NOMO-1 treated with DMSO at 0.1 percent for 48 hours (cell line): ENCODE measurements around the gene SMIM44.
A peak's percentile ranks its signal among the peaks of the same experiment; 100 is the strongest.
"Not testable (repeated sequence)": the region's sequence is repeated elsewhere in the genome, so short reads cannot be mapped to it uniquely, and the experiment has no call there.

Experiments used
- DNase-seq: peaks from one replicate; lab custom pipeline; 2025; ENCODE audit not compliant: unreplicated experiment; lab: John Stamatoyannopoulos, UW

The SMIM44 gene

DNA sequence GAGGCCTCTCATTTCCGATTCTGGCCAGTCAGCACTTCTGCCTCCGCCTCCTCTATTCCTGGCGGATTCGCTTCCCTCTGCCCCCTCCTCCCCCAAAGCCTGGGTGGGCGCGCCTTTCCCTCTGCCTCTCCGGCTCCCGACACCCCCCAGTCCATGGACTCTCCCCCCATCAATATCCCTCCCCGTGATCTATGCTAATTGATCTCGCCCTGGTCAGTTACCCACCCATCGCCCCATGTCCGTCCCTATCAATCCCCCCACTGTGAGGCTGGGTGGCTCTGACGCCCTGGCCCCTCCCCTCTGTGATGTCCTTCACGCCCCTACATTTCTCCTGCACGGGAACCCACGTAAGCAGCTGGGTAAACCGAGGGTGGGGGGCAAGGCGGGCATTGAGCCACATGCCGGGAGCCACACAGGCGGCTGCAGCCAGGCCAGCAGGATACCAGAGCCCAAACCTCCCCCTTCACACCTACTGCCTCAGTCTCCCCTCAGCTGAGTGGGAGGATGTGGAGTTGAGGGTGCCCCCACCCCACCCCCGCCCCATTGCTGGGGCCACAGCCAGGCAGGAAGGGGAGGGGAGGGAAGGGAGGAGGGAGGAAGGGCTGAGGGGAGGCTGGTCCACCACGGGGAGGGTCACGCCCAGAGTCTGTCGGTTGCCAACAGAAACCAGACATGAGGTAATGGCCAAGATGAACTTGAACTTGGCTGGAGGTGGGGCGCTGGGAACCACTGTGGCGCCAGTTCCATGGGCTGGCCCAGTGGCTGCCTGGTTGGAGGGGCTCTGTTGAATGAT is 24.0 kb downstream of the SMIM44 start:
- no peak for DNase-seq

DNA sequence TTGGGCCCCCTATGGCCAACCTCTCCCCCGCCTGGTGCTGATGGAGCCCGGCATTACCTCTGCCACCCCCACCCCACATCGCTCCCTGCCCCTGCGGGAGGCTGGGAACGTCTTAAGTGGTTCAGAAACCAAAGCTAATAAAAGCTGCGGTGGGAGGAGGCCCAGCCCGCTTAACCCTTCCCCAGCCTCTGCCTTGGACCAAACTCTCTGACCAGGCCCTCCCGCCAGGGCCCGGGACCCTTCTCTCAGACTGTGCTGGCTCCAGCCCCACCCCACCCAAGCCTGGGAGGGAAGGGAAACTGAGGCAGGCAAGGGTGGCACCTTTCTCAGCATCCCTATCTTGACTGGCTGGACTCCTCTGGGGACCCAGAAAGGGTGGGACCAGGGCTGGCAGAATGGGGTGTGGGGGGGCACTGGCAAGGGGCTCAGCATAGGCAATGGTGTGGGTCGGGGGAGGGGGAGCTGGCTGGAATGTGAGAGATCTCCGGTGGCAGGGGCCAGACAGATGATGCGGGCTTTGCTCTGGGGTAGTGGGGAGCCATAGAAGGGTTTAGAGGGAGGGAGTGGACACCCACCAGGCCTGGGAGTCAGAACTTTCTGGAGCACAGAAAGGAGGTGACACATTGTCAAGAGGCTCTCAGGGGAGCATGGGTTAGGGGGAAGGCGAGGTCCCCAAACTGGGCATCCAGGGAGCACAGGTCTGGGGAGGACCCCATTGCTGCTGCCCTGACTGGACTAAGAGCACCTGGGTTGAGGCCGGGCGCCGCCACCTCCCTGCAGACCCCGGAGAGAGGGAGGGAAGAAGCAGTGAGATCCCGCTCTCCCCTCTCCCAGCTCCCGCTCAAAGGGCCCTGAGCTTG is 24.8 kb downstream of the SMIM44 start:
- no peak for DNase-seq

DNA sequence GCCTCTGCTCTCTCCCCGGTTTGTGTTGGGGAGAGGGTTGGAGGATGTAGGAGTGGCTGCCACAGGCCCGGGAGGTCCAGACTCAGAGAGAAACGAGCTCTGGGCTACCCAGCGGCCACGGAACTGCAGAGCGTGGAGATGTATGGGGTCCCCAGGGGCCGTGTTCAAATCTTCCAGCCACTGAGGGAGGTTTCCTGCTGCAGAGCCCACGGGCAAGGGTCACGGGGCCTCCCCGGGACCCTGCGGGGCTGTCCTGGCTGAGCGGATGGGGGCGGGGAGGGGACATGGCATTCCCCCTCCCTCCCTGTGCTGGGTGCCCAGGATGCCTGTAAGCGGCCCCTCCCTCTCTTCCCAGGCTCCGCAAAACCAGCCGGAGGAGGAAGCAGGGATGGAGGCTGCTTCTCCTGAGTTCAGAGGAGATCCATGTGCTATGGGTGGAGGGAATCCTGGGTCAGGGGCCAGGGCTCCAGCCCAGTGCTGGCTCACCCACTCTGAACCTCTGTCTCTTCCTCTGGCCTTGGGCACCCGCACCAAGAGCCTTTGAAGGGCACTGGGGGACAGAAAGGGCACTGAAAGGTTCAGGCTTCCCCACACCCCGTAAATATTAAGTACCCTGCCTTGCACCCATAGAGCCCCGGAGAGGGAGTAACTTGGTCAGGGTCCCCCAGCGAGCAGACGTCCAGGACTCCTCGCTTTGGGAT is 25.6 kb downstream of the SMIM44 start:
- no peak for DNase-seq

DNA sequence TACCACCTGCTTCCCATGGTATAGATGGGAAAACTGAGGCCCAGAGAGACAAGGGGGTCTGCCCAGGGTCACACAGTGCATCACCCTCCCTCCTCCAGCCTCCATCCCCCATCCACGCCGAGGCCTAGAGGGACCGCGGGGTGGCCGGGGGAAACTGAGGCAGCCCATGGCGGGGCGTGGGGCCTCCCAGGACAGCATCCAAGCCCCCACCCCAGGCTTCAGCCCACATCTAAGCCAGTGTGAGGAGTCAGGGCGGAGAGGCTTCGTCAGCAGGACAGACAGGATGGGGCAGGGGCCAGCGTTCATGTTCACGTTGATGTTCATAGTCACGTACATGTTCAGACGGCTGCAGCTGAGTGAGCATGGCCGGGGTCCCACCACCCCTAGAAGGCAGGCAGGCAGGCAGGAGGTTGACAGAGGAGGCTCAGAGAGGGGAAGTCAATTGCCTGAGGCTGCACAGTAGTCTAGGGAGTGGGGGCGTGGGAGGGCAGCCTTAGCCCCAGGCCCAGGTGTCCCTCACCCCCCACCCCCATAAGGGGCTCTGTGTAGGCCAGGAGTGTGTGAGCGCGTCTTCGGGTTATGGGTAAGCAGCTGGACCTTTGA is 26.2 kb downstream of the SMIM44 start:
- DNase-seq, result no peak

DNA sequence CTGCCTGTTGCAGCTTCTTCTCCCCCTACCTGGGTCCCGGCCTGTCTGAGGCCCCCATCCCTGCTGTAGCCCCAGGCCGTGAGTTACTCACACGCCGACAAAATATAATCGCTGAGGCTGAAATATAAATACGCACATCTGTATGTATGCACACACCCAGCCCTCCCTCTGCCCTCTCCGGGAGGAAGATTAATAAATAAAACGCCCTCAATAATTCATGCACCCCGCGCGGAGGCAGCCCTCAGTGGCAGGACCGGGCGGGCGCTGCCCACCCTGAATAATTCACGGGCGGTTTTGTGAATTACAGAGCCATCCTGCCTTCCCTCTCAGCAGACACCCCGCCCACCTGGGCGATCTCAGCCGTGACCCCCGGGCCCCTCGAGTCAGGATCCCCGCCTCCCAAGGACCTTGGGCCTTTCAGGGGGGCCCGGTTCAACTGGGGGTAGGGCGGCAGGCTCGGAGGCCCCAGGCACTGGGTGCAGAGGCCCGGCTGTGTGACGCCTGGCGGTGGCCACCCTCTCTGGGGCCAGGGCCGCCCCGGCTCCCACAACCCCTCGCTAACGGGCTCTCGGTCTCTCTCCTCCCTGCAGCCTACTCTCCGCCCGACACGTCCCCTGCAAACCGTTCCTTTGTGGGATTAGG is 27.2 kb downstream of the SMIM44 start:
- DNase-seq, result no peak

DNA sequence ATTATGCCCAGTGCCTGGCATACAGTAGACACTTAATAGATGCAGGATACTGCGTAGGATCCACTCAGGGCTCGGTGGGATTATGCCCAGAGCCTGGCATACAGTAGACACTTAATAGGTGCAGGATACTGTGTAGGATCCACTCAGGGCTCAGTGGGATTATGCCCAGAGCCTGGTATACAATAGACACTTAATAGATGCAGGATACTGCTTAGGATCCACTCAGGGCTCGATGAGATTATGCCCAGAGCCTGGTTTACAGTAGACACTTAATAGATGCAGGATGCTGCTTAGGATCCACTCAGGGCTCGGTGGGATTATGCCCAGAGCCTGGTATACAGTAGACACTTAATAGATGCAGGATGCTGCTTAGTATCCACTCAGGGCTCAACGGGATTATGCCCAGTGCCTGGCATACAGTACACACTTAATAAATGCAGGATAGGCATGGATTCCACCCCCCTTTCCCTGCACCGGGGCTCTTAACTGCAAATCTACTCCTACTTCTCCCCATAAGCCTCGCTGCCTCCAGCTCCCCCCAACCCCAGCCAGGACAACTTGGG is 27.8 kb downstream of the SMIM44 start:
- no peak for DNase-seq

DNA sequence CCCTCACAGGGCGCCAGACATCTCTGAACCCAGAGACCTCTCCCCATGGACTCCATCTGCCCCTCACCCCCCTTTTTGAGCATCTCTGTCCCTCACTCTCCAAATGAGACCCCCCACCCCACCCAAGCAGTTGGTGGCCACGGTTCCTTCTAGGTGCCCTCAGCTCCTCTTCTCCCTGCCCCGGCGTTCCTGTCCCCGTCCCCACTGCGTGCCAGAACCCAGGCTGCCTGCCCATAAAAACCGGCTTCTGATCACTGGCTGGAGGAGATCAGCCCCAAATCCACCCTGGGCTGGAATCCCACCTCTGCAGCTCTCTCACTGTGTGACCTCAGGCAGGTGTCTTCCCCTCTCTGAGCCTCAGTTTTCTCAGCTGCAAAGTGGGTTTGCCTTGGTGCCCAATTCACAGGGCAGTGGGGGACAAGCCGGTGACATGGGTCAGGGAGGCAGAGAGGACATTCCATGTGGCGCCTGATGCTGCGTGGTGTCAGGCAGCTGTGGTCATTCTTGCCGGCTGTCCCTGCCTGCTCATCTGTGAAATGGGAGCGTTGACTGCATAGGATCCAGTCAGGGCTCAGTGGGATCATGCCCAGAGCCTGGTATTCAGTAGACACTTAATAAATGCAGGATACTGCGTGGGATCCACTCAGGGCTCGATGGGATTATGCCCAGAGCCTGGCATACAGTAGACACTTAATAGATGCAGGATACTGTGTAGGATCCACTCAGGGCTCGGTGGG is 28.4 kb downstream of the SMIM44 start:
- no peak for DNase-seq

DNA sequence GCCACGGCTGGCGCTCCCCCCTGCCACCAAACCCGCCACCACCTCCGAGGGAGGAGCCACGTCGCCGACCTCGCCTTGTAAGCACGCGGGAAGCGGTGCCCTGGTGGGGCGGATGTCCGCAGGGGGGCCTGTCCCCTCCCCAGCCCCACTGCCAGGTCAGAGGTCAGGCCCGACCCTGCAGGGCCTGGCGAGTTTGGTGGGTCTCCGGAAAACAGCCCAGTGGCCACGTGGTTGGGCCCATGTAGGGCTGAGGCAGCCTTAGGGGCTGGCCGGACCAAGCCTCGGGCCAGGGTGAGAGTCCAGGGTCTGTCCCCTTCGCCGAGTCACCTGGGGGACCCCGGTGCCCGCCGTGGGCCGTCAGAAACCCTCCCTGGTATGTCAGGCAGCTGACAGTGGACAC is 29.4 kb downstream of the SMIM44 start:
- DNase-seq, result no peak

DNA sequence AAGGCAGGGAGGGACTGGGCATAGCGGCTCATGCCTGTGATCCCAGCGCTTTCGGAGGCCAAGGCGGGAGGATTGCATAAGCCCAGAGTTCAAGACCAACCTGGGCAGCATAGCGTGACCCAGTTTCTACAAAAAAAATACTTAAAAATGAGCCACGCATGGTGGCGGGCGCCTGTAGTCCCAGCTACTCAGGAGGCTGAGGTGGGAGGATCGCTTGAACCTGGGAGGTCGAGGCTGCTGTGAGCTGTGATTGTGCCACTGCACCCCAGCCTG is 30.4 kb downstream of the SMIM44 start:
- DNase-seq, result not testable (repeated sequence)

DNA sequence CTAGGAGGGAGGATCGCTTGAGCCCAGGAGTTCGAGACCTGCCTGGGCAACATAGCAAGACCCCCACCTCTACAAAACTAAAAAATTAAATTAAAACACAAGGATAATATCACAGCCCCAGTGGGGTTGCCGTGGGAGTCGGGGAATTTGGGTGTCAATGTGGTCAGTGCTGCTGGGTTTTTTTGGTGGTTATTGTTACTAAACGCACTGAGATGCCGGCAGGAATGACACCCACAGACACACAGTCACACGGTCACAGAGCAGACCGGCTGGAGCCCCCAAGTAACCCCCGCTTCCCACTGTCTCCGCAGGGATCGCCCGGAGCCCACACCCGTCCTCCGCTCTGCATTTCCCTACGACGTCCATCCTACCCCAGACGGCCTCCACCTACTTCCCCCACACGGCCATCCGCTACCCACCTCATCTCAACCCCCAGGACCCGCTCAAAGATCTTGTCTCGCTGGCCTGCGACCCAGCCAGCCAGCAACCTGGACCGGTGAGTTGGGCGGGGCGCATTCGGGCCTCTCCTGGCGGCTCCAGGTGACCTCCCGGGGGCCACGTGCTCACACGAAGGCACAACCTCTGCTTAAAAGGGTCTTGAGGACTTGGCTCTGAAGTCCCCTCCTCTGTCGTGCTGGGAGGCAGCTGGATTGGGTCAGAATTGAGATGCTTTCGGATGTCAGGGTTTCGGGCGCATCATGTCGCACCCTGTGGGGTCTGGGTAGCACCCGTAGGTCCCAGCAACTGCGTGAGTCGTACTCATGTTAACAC is 30.9 kb downstream of the SMIM44 start:
- no peak for DNase-seq

DNA sequence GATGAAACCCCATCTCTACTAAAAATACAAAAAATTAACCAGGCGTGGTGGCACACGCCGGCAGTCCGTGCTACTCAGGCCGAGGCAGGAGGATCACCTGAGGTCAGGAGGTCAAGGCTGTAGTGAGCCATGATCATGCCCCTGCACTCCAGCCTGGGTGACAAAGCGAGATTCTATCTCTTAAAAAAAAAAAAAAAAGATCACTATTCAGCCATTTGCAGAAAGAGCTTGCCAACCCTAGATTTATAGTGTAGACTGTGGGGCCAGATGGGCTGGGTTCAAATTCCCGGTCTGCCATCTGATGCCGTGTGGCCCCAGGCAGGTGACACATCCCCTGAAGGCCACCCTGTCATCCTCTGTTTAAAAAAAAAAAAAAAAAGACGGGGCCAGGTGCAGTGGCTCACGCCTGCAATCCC is 31.8 kb downstream of the SMIM44 start:
- no peak for DNase-seq

DNA sequence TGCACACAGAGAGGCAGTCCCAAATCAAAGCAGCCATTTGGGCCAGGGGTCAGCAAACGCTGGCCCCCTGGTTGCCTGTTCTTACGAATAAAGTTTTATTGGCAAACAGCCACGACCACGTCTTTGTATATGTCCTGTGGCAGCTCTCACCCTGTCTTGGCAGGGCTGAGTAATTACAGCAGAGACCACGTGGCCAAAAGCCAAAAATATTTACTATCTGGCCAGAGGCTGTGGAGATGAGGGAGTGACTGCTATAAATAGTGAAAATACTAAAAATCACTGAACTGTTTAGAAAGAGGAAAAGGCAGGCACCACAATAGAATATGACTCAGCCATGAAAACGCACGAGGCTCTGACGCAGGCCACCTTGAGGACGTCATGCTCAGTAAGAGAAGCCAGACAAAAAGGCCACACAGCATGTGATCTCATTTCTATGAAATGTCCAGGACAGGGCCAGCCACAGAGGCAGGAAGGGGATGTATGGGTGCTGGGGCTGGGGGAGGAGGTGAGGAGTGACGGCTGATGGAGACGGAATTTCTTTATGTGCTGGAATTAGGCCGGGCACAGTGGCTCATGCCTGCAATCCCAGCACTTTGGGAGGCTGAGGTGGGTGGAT is 32.3 kb downstream of the SMIM44 start:
- DNase-seq, result peak; percentile 50

DNA sequence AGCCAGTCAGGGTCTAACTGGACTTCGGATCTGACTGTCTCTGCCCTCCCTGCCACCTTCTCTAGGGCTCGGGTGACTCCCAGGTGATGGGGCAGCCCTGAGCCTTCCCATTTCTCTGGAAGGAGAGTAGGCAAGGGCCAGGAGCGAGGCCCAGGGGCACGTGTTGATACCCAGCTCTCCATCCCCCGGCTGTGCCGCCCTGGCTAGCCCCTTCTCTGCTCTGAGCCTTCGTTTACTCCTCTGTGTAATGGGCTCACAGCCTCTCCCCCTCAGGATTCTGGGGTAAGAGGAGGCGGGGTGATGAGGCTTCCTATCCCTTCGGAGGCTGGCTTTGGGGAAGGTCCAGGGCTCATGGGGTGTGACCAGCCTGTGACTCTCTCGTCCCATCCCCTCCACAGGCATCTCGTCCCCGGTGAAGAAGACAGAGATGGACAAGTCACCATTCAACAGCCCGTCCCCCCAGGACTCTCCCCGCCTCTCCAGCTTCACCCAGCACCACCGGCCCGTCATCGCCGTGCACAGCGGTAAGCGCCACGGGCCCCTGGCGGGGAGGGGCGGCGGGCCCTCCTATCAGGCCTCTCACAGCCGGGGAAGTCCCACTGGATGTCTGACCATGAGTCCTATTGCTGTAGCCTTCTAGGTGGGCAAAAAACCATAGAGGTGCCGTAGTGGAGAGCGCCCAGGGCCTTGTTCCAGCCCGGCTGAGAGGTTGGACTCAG is 34.5 kb downstream of the SMIM44 start:
- no peak for DNase-seq

DNA sequence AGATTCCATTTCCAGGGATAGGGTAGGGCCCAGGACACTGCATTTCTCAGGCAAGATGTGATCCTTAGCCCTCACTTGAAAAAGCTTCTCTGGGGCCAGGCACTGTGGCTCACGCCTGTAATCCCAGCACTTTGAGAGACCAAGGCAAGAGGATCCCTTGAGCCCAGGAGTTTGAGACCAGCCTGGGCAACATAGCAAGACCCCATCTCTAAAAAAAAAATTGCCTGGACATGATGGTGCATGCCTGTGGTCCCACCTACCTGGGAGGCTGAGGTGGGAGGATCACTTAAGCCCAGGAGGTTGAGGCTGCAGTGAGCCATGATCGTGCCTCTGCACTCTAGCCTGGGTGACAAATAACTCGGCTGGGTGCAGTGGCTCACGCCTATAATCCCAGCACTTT is 36.6 kb downstream of the SMIM44 start:
- not testable (repeated sequence) for DNase-seq

DNA sequence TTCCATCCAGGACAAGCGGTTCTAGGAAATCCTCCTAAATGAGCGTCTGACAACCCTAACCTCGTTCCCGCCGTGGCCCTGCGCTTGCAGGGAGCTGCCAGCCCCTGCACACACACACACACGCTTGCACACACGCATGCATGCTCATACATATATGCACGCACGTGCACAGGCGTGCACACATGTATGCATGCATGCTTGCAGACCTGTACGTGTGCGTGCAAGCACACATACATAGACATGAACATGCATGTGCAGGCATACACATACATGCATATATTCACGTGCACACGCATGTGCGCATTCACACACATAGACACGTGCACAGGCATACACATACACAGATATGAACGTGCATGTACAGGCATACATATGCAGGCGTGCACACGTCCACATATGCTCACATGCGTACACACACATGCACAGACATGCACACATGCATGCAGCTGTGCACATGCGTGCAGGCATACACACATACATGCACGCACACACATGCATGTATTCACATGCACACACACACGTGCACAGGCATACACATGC is 38.5 kb downstream of the SMIM44 start:
- no peak for DNase-seq

DNA sequence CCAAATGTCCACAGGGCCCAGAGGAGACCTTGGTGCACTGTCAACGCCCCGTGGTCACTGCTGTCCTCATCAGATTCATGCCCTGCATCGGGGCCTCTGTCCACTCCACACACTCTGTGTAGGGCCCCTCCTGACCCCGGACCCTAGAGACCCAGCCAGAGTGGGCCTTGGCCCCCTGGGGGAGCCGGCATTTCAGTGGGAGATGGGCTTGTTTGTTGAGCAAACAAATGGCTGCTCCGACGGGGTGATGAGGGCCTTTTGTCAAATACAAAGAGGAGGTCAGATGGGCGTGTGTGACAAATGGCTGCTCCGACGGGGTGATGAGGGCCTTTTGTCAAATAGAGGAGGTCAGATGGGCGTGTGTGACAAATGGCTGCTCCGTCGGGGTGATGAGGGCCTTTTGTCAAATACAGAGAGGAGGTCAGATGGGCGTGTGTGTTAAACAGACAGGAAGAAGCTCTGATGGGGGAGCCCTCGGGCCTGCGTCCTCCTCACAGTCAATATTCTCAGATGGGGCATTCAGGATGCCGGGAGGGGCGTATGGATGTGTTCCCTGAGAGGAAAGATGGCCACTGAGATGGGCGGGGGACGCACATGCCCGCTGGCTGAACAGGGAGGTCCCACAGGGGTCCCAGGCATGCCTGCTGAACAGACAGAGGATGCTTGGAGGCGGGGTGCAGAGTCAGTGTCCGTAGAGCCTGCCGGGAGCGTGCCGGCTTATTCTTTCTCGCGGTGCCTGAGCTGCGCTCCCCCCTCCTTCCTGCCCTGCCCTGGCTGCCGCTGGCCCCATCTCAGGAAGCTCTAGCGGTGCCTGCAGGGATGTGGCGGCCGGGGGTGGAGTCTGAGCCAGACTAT is 39.2 kb downstream of the SMIM44 start:
- no peak for DNase-seq

DNA sequence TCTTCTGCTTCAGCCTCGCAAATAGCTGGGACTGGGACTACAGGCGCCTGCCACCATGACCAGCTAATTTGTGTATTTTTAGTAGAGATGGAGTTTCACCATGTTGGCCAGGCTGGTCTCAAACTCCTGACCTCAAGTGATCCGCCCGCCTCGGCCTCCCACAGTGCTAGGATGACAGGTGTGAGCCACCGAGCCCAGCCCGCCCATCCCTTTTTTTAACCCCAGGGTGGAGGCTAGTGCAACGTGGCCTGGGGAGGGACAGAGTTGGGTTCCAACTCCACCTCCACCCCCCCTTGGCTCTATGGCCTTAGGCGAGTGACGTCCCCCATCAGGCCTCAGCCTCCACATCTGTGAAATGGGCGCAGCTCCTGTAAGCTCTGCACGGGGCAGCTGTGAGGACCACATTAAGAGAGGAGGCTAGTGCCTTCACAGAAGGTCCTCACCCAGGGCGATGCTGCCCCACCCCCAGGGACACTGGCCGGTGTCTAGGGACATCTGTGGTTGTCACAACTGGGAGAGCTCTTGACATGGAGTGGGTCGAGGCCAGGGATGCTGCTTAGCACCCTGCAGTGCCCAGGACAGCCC is 40.7 kb downstream of the SMIM44 start:
- DNase-seq, result no peak
